ACHN (cell line): ENCODE results near the gene TNRC6A.
"Not testable (repeated sequence)": the region's sequence is repeated elsewhere in the genome, so short reads cannot be mapped to it uniquely, and the experiment has no call there.

Source experiments
- DNase-seq: peaks from one replicate; pipeline ENCODE4 v3.0.0-alpha.2; 2015
- in situ Hi-C: cut with HindIII; loops from 2 replicates; pipeline ENCODE4 v1.10.0; 2017; ENCODE audit warnings: low sequenced_read_pairs, low pct_ligation_motif_present, low pct_unique_long_range_greater_than_20kb

Gene TNRC6A

GRCh38 chr16:24781256-24781655, 51.8 kb downstream of the TNRC6A start:
- no peak for DNase-seq
- in situ Hi-C loops: no loop called here

- in situ Hi-C loops: no loop called here
- DNase-seq: no peak
These were observed 54.7 kb downstream of the TNRC6A start for GRCh38 chr16:24784121-24784520.

GRCh38 chr16:24789881-24790280, 60.4 kb downstream of the TNRC6A start:
- in situ Hi-C loops: no loop called here
- no peak for DNase-seq

GRCh38 chr16:24800586-24800985, 71.1 kb downstream of the TNRC6A start:
- in situ Hi-C loops: loop anchor here (25.0 kb wide), 1 partner anchor 238 kb away; no protein-coding TSS in a partner anchor
- DNase-seq: peak; percentile 89

GRCh38 chr16:24801761-24802302, 72.4 kb downstream of the TNRC6A start:
- no peak for DNase-seq
- in situ Hi-C loops: loop anchor here (25.0 kb wide), 1 partner anchor 240 kb away; no protein-coding TSS in a partner anchor

- DNase-seq: no peak
These were observed 76.0 kb downstream of the TNRC6A start for GRCh38 chr16:24805484-24805883.

GRCh38 chr16:24807301-24807700, 77.8 kb downstream of the TNRC6A start:
- no peak for DNase-seq
- in situ Hi-C loops: loop anchor here (25.0 kb wide), 1 partner anchor 245 kb away; no protein-coding TSS in a partner anchor

More at GRCh38 chr16:24805484-24805883, 76.0 kb downstream of the TNRC6A start:
- in situ Hi-C loops: loop anchor here (25.0 kb wide), 1 partner anchor 243 kb away; no protein-coding TSS in a partner anchor

GRCh38 chr16:24810951-24811843, 81.7 kb downstream of the TNRC6A start:
- no peak for DNase-seq
- in situ Hi-C loops: loop anchor here (25.0 kb wide), 1 partner anchor 249 kb away; no protein-coding TSS in a partner anchor

- in situ Hi-C loops: loop anchor here (25.0 kb wide), 1 partner anchor 251 kb away; no protein-coding TSS in a partner anchor
- not testable (repeated sequence) for DNase-seq
These were observed 83.4 kb downstream of the TNRC6A start for GRCh38 chr16:24812813-24813212.

GRCh38 chr16:24815021-24815420, 85.6 kb downstream of the TNRC6A start:
- no peak for DNase-seq
- in situ Hi-C loops: loop anchor here (25.0 kb wide), 1 partner anchor 253 kb away; no protein-coding TSS in a partner anchor

- in situ Hi-C loops: loop anchor here (25.0 kb wide), 1 partner anchor 254 kb away; no protein-coding TSS in a partner anchor
- DNase-seq: no peak
These were observed 87.2 kb downstream of the TNRC6A start for GRCh38 chr16:24816688-24817087.

GRCh38 chr16:24819462-24820040, 90.1 kb downstream of the TNRC6A start:
- in situ Hi-C loops: loop anchor here (25.0 kb wide), 1 partner anchor 257 kb away; no protein-coding TSS in a partner anchor
- DNase-seq: no peak

- in situ Hi-C loops: loop anchor here (25.0 kb wide), 1 partner anchor 258 kb away; no protein-coding TSS in a partner anchor
These were observed 91.1 kb downstream of the TNRC6A start for GRCh38 chr16:24820522-24820921.

GRCh38 chr16:24821129-24821528, 91.7 kb downstream of the TNRC6A start:
- DNase-seq: no peak
- in situ Hi-C loops: loop anchor here (25.0 kb wide), 1 partner anchor 259 kb away; no protein-coding TSS in a partner anchor

More at GRCh38 chr16:24820522-24820921, 91.1 kb downstream of the TNRC6A start:
- DNase-seq: no peak

- DNase-seq: no peak
- in situ Hi-C loops: loop anchor here (25.0 kb wide), 1 partner anchor 260 kb away; no protein-coding TSS in a partner anchor
These were observed 93.1 kb downstream of the TNRC6A start for GRCh38 chr16:24822542-24822941.

GRCh38 chr16:24822974-24823373, 93.5 kb downstream of the TNRC6A start:
- in situ Hi-C loops: loop anchor here (25.0 kb wide), 1 partner anchor 261 kb away; no protein-coding TSS in a partner anchor
- DNase-seq: no peak

- no peak for DNase-seq
- in situ Hi-C loops: no loop called here
These were observed 96.2 kb downstream of the TNRC6A start for GRCh38 chr16:24825696-24826095.

- in situ Hi-C loops: no loop called here
- DNase-seq: no peak
These were observed 96.7 kb downstream of the TNRC6A start for GRCh38 chr16:24826096-24826690.
